Thyroid gland (tissue), 4 donors: ENCODE measurements around the gene NSL1.

Experiments used
- POLR2A ChIP-seq, 2 donors: fragments of 450-650 bp; IDR thresholded peaks; one replicate each; pipeline ENCODE4 v1.6.1; 2017; ENCODE audit warnings: antibody characterized with exemption in 2 of 2, mild to moderate bottlenecking in 2 of 2, moderate library complexity in 1 of 2
- TF ChIP-seq, protein P1 (sequence below), 6 experiments: fragments of 200-600 bp in 3 of 6; fragments of 450-650 bp in 3 of 6; sonication (generic) in 3 of 6; IDR thresholded peaks; one replicate each; pipeline ENCODE4 v1.5.1; 2016 to 2019; ENCODE audit warnings: antibody characterized with exemption in 6 of 6, mild to moderate bottlenecking in 2 of 6, inconsistent platforms in 1 of 6, moderate library complexity in 1 of 6

DNA sequence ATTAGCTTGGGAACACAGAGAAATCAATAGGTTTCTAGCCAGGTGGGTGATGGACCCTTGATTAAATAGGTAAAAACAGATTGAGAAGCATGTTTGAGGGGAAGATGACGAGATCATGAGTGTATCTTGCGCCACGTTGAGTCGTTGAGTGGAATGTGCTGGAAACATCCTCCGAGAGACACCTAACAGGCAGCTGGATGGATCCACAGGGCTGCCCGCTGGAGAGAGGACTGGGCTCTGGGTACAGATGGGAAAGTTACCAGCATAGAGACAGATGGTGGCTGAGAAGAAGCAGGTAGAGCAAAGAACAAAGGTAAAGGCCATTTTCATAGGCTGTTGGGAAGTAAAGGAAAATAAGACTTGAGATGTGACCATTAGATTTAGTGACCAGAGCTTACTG, 107.5 kb downstream of the NSL1 start:
- TF ChIP-seq, protein P1, sequence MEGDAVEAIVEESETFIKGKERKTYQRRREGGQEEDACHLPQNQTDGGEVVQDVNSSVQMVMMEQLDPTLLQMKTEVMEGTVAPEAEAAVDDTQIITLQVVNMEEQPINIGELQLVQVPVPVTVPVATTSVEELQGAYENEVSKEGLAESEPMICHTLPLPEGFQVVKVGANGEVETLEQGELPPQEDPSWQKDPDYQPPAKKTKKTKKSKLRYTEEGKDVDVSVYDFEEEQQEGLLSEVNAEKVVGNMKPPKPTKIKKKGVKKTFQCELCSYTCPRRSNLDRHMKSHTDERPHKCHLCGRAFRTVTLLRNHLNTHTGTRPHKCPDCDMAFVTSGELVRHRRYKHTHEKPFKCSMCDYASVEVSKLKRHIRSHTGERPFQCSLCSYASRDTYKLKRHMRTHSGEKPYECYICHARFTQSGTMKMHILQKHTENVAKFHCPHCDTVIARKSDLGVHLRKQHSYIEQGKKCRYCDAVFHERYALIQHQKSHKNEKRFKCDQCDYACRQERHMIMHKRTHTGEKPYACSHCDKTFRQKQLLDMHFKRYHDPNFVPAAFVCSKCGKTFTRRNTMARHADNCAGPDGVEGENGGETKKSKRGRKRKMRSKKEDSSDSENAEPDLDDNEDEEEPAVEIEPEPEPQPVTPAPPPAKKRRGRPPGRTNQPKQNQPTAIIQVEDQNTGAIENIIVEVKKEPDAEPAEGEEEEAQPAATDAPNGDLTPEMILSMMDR (IDR thresholded peaks at IDR 0.05), result no peak
- TF ChIP-seq POLR2A (IDR thresholded peaks at IDR 0.05), result no peak
